T-helper 2 cell treated with Interferon-gamma antibody and Interleukin-4, amounts not matched to agents 100 ng/mL and 5 ng/mL, for 36 hours (primary cell): ENCODE results near the gene SLC32A1. TPM values are rescaled to one million over a fixed set of nuclear protein-coding genes. Genes with fewer than 3 reads are reported as not detected.

Experiments
- total RNA-seq: library from RNA; stranded (reverse); gene quantifications from 2 replicates; pipeline ENCODE4 v1.2.3, GENCODE V29; 2022

Gene SLC32A1
- total RNA-seq, 1 donor from 2014 or later = not detected

Other genes starting within 250 kb of the SLC32A1 start
- not detected in 2 replicates for gene ADIG, start 143.3 kb upstream of the SLC32A1 start, total RNA-seq
- not detected in 2 replicates for gene ARHGAP40, start 122.7 kb upstream of the SLC32A1 start, total RNA-seq
- 8.7 and 10.0 TPM in 2 replicates for gene ACTR5, start 24.0 kb downstream of the SLC32A1 start, total RNA-seq
- 55.0 and 56.1 TPM in 2 replicates for gene PPP1R16B, start 81.2 kb downstream of the SLC32A1 start, total RNA-seq
- gene FAM83D, start 201.9 kb downstream of the SLC32A1 start, total RNA-seq = 17.3 and 17.6 TPM in 2 replicates
- 11.2 and 11.6 TPM in 2 replicates for gene DHX35, start 237.9 kb downstream of the SLC32A1 start, total RNA-seq